NCI-H2196 treated with DMSO at 0.1 percent for 48 hours (cell line): ENCODE measurements around the gene EPN2.

Experiments used
- DNase-seq: peaks from one replicate; lab custom pipeline; 2025; ENCODE audit not compliant: unreplicated experiment; lab: John Stamatoyannopoulos, UW

EPN2 gene

DNA sequence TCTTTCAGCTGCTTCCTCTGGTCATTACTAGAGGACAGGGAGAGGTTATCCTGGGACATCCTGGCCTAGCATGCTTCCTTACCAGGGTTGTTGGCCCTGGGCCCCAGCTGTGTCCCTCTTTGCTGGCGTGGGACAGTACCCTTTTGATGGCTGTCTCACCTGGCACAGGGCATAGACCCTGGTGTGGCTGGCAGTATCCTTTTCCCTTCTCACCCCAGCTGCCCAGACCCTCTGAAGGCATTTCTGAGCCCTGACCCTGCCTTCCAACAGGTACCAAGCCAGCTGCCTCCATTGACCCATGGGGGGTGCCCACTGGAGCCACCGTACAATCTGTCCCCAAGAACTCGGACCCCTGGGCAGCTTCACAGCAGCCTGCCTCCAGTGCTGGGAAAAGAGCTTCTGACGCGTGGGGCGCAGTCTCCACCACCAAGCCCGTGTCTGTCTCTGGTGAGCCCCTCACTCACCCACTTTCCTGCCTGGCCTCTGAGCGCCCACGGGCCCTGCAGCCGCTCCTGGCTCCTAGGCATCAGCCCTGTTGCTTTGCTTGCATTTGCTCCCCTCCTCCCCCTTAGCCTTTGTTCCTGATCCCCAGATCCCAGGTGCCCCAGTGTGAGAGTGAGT lies 91.4 kb downstream of the EPN2 start:
- DNase-seq = no peak

DNA sequence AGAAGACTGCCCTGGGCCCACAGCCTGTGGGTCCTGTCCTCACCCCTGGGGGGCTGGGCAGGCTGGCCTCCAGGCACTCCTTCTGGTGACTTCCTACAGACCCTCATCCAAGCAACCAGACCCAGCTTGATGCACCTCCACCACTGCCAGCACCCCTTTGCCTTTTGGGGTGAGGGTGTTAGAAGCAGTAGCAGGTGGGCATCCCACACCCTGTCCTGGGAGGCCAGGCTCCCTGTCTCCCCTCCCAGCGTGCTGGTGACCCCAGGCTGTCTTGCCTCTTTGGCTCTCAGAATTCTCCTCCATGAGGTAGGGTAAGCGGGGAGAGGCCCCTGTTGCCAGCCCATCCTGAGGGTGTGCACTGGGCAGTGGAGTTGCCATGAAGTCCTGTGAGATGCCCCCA lies 92.0 kb downstream of the EPN2 start:
- DNase-seq = no peak

DNA sequence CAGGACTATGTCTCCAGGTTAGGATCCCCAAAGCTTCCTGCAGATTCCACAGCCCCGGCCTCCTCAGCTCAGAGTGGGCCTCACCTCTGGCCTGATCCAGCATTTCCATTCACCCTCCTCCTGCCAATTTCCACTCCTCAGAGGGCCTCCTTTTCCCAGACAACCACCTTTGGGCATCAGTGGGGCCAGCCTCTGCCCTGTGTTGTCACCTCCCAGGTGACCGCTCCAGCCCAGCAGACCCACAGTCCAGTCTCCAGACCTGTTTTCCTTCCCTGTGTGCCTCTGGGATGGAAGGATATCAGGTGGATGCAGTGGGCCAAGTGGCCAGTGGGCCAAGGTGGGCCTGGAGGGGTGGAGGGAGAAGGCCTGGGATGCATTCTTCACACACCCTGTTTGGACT lies 92.7 kb downstream of the EPN2 start:
- no peak for DNase-seq

DNA sequence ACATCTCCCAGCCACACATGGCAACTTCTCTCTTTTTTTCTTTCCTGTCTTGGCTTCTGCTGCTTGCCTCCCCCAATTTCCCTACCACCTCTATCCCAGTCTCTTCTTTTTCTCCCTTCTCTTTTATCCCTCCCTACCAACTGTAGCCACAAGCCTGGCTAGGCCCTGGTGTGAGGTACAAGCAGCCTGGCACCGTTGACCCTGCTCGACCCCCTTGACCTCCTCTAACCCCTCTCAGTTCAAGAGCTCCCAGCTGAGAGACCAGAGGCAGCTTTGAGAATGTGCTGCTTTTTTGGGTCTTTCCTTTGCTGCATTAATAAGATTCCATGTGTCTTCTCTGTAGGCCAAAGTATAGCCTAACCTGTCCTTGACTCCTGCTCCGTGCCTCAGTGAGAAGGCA lies 93.1 kb downstream of the EPN2 start:
- no peak for DNase-seq

DNA sequence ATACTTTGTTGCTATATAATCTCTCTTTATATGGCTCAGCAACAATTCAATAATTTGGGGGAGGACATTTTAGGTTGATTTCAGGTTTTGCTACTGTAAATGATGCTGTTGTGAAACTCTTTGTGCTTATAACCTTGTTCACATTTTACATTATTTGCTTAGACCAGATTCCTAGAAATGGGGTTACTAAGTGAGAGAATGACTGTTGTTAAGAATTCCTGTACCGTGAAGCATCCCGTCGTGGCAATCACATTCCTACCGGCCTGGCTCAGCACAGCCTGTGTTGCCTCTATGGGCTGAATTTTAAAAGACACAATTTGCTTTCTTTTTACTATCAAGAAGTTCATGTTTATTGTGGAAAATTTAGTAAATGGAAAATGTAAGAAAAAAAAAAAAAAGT lies 94.0 kb downstream of the EPN2 start:
- no peak for DNase-seq

DNA sequence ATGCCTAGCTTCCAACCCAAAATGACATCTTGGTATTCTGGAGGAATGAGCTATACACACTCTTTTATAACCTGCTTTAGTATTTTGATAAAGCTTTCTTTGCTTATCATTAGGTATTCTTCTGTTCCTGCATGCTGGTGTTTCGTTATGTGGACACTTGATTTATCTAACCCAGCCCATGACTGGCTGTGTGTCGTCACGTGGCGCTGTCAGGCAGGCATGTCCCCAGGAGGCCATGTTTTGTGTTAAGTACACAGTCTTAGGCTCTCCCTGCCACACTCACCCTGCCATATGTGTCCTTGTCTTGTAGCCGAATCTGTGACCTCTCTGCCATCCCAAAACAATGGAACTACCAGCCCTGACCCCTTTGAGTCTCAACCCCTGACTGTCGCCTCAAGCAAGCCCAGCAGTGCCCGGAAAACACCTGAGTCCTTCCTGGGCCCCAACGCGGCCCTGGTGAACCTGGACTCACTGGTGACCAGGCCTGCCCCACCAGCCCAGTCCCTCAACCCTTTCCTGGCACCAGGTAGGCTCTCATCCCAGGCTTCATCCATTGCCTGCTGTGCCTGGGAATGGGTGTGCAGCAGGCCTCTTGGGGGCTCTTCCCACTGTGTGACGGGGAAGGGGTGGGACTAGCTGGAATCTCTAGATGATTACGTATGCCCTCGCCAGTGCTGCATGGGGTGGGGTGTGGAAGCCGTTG lies 94.5 kb downstream of the EPN2 start:
- no peak for DNase-seq

DNA sequence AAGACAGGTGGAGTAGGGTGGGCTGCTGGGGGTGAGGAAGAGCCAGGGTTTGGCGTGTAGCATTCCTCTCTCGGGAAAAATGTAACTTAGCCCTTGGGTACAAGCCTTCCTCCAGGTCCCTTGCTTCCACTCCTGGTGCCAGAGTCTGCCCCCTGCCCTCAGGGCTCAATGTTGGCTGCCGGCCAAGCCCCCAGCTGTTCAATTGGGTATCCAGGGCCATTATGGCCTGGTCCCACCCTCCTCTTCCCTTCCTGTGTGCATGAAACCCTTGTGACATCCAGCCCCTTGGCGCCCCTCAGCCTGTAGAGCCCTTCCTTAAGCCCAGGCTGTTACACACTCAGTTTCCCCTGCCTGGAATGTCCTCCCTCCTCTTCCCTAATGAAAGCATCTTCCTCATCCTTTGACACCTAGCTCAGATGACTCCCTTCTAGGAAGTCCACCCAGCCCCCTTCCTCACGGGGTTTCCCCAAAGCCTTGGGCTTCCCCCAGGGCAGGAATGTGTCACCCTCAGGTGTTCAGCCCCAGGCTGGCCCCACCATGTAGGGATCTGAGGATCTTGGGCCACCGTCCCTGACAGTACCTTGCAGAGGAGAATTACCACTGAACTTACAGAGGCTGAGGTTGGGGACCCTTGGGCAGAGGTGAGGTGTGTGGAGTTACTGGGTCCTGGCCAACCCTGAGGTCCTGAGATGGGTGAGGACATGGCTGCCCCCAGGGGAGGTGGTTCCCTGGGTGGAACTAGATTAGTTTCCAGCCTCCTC lies 95.4 kb downstream of the EPN2 start:
- no peak for DNase-seq

DNA sequence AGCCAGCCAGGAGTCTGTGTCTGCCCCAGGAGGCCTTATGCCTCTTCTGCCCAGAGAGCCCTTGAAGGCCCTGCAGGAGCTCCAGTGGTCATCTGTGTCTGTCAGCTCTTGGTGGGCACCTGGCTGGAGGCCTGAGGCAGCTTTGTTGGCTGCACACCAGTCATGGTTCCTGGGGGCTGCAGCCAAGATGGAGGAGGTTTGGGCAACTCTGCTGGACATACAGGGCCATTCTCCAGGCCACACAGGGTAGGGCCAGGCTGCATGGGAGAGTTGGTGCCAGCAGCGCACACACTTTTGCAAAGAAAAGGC lies 95.9 kb downstream of the EPN2 start:
- DNase-seq = no peak

DNA sequence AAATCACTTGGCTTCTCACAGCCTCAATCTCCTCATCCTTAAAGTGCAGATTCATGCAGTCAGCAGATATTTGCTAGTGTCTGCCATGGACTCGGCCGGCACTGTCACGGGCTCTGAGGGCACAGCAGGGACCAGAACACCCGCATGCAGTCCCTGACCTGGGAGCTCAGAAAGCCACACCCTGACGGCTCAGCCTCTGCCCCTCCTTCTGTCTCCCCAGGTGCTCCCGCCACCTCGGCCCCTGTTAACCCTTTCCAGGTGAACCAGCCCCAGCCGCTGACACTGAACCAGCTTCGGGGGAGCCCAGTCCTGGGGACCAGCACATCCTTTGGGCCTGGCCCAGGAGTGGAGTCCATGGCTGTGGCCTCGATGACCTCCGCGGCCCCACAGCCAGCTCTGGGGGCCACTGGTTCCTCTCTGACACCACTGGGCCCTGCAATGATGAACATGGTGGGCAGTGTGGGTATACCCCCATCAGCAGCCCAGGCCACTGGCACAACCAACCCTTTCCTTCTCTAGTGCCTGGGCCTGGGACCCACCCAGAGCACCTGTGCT lies 96.6 kb downstream of the EPN2 start:
- no peak for DNase-seq

DNA sequence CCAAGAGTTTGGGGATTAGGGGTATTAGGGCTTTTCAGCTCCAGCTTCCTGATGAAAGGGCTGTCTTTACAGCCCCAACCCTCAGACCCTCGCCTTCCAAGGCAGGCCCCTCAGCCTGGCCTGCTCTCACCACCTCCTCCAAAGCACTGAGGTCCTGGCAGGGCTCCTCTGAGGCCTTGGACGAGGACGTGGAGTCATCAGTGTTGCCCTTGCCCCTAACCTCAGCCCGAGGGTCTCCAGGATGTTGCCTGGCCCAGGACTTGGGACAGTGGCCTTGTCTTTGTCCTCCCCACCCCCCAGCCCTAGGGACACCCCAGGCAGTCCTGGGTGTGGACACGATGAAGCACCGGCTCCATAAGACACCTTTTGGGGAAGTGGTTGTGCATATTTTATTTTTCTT lies 97.2 kb downstream of the EPN2 start:
- DNase-seq = no peak

DNA sequence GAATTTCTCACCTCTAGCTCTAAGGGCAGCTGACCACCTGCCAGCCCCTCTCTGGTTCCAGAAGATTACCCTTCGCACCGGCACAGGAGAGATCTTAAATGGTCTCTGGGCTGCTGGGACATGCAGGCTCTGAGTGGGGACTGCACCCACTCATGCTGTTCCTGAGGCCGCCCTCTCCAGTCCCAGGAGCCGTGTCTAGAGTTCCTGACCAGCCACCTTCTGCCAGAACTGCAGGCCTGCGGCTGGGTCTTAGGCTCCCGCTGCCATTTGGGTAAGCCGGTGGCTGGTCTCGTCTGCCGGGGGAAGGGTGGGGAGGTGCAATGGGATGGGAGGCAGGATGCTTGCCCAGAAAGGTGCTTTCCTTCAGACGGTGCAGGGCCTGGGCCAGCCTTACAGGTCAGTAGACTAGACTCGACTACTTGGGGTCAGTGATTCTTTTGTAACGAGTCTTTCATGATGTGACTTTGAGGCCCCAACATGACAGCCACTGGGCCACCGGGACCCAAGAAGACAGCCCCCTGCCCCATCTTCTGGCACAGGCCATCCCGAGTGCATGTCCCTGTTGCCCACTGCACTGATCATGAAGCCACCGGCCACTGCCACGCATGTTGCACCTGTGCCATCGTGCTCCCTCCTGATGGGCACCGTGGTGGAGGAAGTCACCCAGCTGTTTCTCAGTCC lies 98.9 kb downstream of the EPN2 start:
- no peak for DNase-seq

DNA sequence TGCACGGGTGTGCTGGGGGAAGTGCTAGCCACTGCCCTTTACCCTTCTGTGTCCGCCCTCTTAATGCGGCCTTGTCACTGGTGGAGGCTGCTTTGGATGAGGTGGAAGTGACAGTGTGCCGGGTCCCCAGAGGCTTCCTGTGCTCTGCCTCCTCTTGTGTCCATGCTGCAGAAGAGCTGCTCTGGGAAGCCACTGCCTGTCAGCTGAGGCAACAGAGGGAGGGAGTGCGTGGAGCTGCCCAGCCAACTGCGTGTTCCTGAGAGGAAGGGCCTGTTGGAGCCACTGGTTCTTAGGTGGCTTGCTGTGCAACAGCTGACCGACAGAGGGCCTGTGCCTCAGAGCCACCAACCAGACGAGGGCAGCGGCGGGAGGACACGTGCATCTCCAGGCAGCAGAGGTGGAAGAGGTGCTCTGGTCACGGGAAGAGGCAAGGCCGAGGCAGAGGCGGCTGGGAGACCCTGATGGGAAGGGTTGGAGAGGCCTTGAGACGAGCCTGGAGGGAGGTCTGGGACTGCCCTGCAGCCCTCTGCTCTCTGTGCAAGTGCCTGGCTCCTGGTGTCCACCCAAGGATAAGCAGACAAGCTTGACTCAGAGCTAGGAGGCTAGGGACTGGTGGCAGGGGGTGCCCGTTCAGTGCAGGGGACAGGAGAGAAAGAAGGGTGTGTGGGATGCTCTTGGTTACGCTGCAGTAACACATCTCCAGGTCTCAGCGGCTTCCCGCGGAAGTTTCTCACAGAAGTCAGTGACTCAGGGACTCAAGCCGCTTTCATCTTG lies 100.0 kb downstream of the EPN2 start:
- no peak for DNase-seq

DNA sequence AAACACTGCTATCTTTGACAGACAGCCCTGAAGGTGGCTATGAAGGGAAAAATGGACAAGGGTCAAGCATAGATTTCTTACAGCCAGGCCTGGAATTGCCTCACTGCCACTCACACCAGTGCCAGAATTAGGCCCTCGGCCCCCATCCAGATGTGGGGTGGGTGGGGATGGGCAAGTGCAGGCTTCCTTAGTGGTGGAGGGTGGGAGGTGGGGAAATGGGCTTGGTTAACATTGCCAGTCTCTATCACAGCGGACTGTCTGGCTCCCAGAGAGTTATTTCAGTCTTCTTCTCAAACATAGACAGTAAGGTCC lies 100.5 kb downstream of the EPN2 start:
- no peak for DNase-seq

DNA sequence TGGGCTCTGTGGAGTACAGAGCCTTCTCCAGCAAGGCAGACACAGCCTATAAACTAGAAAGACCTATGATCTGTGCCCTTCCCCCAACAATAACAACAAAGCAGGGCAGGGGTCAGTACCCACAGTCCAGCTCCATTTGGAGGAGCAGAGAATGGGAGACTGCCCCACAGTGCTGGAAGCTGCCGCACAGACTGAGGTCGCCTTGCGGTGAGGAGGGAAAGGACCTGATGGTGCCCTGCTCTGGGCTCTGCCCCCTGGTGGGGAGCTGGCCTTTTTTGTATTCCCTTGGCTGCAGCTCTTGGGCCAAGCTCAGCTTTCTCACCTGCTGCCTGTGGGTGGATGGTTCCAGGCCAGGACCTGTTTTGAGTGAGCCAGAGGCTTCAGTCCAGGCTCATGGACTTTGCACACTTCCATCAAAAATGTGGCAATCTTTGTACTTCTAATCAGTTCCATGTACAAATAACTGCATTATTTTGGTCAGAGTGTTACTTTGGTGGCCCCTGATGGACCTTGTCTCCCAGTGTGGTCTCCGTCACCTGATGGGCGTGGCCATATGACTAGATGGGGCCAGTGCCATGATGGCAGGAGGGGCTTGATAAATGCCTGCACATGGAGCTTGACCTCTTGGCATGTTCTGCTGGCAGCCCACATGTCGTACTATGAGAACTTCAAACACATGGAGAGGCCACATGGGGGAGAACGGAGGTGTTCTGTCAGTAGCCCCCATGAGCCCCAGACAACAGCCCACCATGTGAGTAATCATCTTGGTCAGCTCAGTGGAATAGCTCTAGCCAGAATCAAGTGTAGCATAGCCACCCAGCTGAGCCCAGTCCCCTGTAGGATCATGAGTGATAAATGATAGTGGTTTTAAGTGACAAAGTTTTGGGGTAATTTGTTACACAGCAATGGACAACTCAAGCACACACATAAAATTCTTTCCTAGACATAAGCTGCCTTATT lies 101.1 kb downstream of the EPN2 start:
- no peak for DNase-seq

DNA sequence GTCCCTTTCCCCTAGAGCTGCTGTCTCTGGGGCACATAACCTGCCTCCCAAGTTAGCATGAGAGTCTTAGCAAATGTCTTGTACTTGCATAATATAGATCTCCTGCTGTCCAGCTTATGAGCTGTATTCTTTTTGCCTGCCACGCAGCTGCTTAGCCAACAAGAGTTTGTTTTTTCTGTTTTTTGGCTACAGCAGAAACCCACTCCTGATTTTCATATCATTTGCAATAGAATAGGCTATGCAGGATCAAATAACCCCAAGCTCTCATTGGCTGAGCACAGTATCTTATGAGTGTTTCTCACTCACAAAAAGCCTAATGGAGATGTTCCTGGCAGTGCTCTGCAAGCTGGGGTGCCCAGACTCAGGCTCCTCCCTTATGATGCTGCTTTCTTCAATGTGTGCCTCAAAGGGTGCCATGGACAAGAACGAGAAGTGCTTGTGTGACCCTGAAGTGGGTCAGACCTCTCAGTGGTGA lies 102.2 kb downstream of the EPN2 start:
- DNase-seq = no peak

DNA sequence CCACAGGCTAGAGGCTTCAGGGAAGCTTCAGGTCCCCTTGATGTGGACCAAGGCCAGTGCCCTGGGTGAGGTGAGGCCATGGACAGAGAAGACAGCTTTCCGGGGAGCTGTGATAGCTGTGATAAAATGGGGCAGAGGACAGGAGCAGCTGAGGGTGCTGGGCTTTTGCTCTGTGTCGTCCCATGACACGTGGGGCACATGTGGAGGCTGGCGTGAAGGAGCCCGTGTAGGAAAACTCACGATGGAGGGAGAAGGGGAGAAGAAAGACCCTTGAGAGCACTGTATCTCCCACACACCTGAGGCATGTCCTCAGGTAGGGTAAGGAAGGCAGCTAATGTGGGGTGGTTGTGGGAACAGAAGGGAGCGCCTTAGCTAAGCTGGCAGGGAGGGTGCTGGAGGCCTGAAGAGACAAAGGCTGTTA lies 104.1 kb downstream of the EPN2 start:
- no peak for DNase-seq

DNA sequence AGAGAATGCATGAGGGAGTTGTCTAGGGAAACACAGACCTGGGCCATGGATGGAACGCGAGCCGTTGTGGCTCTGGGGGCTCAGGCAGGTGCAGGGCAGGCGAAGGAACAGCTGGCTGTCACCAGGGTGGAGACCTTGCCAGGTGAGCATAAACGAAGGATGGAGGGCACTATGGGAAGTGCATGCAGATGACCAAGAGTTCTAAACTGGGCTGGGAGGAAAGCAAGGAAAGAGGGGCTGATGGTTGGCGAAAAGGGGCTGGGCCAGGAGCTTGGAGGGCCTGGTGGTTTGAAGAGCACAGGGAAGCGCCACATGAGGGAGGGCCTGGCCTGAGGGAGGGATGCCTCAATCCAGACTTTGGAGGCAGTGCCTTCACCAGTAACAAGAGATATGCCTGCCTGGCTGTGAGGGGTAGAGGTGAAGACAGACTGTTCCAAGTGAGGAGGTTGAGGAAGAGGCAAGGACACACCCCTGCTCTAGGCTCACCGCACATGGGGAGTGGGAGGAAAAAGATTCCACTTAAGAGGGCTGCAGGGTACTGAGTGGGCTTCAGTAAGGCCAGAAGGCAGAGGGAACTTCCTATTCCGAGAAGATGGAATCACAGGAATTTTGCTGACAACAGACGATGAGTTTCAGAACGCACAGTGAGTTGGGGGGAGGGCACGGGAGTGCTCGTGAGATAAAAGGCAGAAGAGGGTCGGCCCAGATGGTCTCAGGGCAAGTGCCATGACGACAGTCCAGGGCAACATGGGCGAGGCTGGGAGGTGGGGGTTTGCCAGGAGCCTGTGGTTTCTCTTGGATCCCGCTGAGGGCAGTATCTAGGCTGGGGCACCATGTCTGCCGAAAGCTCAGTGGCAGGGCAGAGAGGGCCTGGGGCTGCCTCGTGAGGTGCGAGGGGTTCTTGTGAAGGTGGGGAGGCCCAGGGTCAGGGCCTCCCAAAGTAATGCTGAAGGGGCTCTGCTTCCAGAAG lies 104.8 kb downstream of the EPN2 start:
- DNase-seq = no peak

DNA sequence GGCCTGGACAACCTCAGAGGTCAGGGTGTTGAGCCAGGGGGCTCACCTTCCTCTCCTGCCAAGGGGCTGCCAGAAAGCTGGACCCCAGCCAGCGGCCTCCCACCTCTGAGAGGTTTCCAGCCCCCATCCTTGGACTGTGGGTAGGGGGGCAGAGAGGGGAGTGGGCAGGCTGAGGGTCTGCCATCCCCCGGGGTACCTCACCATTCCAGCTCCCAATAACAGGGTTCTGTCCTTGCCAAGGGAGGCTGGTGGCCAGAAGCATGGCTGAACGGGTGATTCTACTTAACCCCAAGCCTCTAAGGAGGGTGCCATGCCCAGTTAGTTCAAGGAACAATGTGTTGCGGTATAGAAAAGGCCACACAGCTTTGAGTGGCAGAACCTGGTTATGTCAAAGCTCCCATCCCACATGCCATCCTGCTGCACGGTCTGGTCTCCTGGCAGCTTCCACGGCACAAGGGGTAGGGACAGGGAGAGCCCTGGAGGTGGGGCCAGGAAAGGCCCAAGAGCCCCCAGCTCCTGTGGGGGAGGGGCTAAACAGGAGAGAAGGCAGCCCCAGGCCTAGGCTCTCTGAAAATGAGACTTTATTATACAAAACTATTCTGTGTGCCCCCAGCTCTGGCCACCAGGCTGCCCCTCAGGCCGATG lies 105.6 kb downstream of the EPN2 start:
- no peak for DNase-seq
